ENCODE measurements around the gene SPATA33.
"Not testable (repeated sequence)": the region's sequence is repeated elsewhere in the genome, so short reads cannot be mapped to it uniquely, and the experiment has no call there.

The SPATA33 gene

DNA sequence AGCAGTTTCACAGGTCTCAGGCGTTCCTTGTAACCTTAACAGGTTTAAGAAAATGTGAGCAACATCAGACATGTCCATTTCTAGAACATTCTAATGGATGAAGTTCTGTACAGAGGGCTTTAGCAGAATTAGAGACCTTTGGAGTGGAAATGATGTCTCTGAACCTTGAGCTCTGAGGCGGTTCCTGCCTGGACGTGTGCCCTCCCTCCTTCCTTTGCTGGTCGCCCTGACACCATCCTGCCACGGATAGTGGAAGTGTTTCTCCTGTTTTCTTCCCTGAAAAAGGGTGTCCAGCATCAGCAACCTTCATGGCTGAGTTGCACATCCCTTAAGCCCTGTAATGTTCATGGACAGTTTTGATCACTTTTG, 11.1 kb downstream of the SPATA33 start:
- H3K27ac ChIP-seq, result no peak overlapping the region
- no peaks in the 10 kb centered on the region for H3K4me1 ChIP-seq
- DNase-seq, result no peak
- TF ChIP-seq, protein P1, sequence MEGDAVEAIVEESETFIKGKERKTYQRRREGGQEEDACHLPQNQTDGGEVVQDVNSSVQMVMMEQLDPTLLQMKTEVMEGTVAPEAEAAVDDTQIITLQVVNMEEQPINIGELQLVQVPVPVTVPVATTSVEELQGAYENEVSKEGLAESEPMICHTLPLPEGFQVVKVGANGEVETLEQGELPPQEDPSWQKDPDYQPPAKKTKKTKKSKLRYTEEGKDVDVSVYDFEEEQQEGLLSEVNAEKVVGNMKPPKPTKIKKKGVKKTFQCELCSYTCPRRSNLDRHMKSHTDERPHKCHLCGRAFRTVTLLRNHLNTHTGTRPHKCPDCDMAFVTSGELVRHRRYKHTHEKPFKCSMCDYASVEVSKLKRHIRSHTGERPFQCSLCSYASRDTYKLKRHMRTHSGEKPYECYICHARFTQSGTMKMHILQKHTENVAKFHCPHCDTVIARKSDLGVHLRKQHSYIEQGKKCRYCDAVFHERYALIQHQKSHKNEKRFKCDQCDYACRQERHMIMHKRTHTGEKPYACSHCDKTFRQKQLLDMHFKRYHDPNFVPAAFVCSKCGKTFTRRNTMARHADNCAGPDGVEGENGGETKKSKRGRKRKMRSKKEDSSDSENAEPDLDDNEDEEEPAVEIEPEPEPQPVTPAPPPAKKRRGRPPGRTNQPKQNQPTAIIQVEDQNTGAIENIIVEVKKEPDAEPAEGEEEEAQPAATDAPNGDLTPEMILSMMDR (IDR thresholded peaks at IDR 0.05), result no peak
- H3K27me3 ChIP-seq, result no peaks in the 10 kb centered on the region
- H3K4me3 ChIP-seq, result no peak overlapping the region
- no peaks in the 10 kb centered on the region for H3K9me3 ChIP-seq
- intact Hi-C loops (cut with DNase I; ENCODE audit: low total_unique reads), result no loop called here
- peaks cover 0 to 22% (median 0%) of the 10 kb centered on the region in 3 donors for H3K36me3 ChIP-seq

DNA sequence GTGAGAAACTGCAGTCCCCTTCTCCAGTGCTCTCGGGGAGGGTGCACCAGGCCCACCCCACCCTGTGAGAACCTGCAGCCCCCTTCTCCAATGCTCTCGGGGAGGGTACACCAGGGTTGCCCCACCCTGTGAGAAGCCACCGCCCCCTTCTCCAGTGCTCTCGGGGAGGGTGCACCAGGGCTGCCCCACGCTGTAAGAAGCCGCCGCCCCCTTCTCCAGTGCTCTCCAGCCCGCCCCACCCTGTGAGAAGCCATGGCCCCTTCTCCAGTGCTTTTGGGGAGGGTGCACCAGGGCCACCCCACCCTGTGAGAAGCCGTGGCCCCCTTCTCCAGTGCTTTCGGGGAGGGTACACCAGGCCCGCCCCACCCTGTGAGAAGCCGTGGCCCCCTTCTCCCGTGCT, 12.1 kb downstream of the SPATA33 start:
- intact Hi-C loops (cut with DNase I; ENCODE audit: low total_unique reads), result no loop called here
- TF ChIP-seq, protein P1 (IDR thresholded peaks at IDR 0.05), result no peak
- Histone ChIP-seq H3K4me1 (no peaks in the 10 kb centered on the region), H3K27ac (no peak overlapping the region), H3K4me3 (no peak overlapping the region), H3K27me3 (no peaks in the 10 kb centered on the region), H3K9me3 (no peaks in the 10 kb centered on the region), H3K36me3 (peaks cover 0 to 12% (median 0%) of the 10 kb centered on the region in 3 donors)
- no peak for DNase-seq

DNA sequence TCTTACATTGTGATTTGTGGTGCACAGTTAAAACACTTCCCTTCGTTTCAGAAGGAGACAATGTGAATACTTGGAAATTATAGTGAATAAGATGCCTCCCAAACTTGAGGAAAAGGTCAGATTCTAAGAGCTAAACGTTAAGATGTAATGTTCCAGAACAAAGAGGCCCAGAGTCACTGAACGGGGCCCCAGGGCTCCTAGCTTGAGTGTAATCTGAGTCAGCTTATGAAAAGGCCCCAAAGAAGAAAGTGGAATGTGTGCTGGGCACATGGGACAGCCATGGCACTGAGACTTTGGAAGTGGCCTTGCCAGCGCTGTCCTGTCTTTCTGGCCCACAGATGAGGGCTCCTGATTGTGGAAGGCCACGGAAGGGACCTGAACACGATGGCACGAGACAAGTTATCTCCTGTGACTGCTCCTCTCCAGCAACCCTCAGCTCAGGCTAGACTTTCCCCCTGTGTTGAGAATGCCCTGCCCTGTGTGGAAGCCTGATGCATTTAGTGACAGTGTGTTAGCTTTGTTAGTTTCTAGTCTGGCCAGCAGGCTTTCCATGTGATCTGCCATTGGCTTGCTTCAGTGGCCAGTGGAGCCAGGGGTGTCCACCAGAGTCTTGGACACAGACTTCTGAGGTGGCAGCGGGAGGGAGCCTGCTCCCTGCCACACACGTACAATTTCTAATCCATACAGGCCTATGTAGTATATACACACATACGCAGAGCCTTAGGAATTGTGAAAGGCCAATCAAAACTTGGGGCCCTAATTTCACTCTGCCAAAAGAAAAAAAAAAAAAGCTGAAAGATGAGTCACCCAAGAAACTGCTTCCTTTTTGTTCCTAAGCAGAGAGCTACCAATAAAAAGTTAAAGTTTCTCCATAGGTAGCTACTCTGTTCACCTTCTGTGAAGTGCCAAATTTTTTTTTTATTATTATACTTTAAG, 13.1 kb downstream of the SPATA33 start:
- H3K27me3 ChIP-seq, result no peaks in the 10 kb centered on the region
- no peaks in the 10 kb centered on the region for H3K9me3 ChIP-seq
- H3K27ac ChIP-seq, result no peak overlapping the region
- intact Hi-C loops (cut with DNase I; ENCODE audit: low total_unique reads), result no loop called here
- TF ChIP-seq, protein P1 (IDR thresholded peaks at IDR 0.05), result no peak
- peaks cover 0 to 9% (median 0%) of the 10 kb centered on the region in 3 donors for H3K36me3 ChIP-seq
- H3K4me3 ChIP-seq, result no peak overlapping the region
- no peaks in the 10 kb centered on the region for H3K4me1 ChIP-seq
- no peak for DNase-seq

DNA sequence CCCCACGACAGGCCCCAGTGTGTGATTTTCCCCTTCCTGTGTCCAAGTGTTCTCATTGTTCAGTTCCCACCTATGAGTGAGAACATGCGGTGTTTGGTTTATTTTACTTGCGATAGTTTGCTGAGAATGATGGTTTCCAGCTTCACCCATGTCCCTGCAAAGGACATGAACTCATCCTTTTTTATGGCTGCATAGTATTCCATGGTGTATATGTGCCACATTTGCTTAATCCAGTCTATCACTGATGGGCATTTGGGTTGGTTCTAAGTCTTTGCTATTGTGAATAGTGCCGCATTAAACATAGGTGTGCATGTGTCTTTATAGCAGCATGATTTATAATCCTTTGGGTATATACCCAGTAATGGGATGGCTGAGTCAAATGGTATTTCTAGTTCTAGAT, 13.9 kb downstream of the SPATA33 start:
- H3K9me3 ChIP-seq; H3K4me1 ChIP-seq; H3K27me3 ChIP-seq; H3K4me3 ChIP-seq; DNase-seq; intact Hi-C loops (cut with DNase I; ENCODE audit: low total_unique reads); H3K36me3 ChIP-seq; H3K27ac ChIP-seq: not testable (repeated sequence)

DNA sequence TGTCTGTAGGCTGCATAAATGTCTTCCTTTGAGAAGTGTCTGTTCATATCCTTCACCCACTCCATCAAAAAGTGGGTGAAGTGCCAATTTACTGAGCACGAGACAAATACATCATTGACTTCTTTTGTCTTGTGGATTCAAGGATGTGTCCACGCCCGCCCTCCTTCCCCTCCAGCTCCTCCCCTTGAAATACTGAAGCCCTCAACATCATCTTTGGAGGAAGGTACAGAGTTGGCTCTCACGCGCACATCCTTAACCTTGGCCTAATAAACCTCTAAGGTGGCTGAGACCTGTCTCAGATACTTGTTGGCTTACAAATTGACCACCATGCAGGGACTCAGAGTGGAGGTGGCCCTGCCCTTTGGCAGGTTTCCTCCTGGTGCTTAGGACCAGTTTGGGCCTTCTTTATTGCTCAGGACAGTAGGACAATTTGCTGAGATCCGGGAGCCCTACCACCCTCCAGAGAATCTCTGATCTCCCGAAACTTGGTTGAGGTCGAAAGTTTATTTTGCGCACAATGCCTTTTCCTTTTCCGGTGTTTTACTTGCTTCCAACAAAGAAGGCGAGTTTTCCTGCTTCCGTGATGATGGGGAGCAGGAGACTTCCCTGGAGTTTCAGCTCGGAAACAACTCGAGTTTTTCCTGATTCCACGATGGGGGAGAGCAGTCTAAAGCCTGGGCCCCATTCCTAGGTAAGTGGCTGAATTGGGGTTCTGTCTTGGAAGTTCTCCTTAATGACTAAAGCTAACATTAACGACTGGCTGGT, 14.7 kb downstream of the SPATA33 start:
- Histone ChIP-seq H3K27ac (no peak overlapping the region), H3K27me3 (no peaks in the 10 kb centered on the region), H3K4me3 (no peak overlapping the region), H3K36me3 (peaks cover 0 to 9% (median 0%) of the 10 kb centered on the region in 3 donors), H3K9me3 (no peaks in the 10 kb centered on the region), H3K4me1 (no peaks in the 10 kb centered on the region)
- intact Hi-C loops (cut with DNase I; ENCODE audit: low total_unique reads), result no loop called here
- TF ChIP-seq, protein P1 (IDR thresholded peaks at IDR 0.05), result no peak
- no peak for DNase-seq

DNA sequence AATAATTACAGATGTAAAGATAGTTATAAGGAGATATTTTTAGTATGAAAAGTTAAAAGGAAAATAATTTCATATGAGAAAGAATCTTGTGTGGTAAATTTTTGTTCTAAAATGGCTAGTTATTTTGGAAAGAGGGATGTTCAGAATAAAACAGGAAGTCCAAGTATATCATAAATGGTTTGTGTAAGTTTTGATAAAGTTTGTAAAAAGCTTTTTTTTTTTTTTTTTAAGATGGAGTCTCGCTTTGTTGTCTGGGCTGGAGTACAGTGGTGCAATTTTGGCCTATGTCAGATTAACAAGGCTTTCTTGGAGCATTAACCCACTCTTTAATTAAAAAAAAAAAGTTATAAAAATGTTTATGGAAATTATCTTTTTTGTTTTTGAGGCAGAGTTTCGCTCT, 20.6 kb downstream of the SPATA33 start:
- Histone ChIP-seq H3K4me1 (no peaks in the 10 kb centered on the region), H3K27ac (no peak overlapping the region), H3K36me3 (no peaks in the 10 kb centered on the region), H3K4me3 (no peak overlapping the region), H3K9me3 (no peaks in the 10 kb centered on the region), H3K27me3 (no peaks in the 10 kb centered on the region)
- no peak for DNase-seq
- intact Hi-C loops (cut with DNase I; ENCODE audit: low total_unique reads), result no loop called here
- TF ChIP-seq, protein P1 (IDR thresholded peaks at IDR 0.05), result no peak

Measured in tibial artery (tissue), 4 donors.